Measurements from ENCODE around the gene GPR132. TPM values are rescaled to one million over a fixed set of nuclear protein-coding genes. Genes with fewer than 3 reads are reported as not detected.

GPR132 gene
- total and polyA plus RNA-seq, 2 donors (not counting 1 experiment from before 2014, with no cell fraction given), result 38.6 to 54.5 TPM

GRCh38 chr14:105011312-105011990 lies 53.8 kb downstream of the GPR132 start:
- H3K27ac ChIP-seq (ENCODE audit: low read length in 2 of 2), result no peak overlapping the region
- H3K79me2 ChIP-seq (ENCODE audit: control insufficient read depth, insufficient read depth, low read length), result peaks cover 57% of the 10 kb centered on the region
- H3K36me3 ChIP-seq (replicated peaks in 1 of 2; ENCODE audit: control extremely low read depth in 1 of 2, control insufficient read depth in 1 of 2, extremely low read depth in 1 of 2, insufficient read depth in 2 of 2, low read length in 1 of 2), result peaks cover 2 to 19% of the 10 kb centered on the region in 2 experiments
- H2AFZ ChIP-seq (ENCODE audit: insufficient read depth, low read depth, low read length, poor library complexity, severe bottlenecking), result no peak overlapping the region
- no peak overlapping the region for H3K9ac ChIP-seq (ENCODE audit: low read length)
- no peaks in the 10 kb centered on the region for H3K9me3 ChIP-seq (ENCODE audit: control extremely low read depth in 1 of 3, control insufficient read depth in 2 of 3, insufficient read depth in 1 of 3, low read length in 2 of 3)
- peaks cover 49% of the 10 kb centered on the region for H4K20me1 ChIP-seq (ENCODE audit: control insufficient read depth, insufficient read depth, low read length, poor library complexity, severe bottlenecking)
- POLR2A ChIA-PET, result interaction anchor here (0.6 kb wide), 1 partner anchor 116 kb away, joined by 5 read pairs; no protein-coding TSS in a partner anchor
- H3K4me1 ChIP-seq (ENCODE audit: control insufficient read depth in 2 of 2, insufficient read depth in 2 of 2, low read length in 2 of 2), result peaks cover 6 to 7% of the 10 kb centered on the region in 2 donors
- H3K4me2 ChIP-seq (replicated peaks; ENCODE audit: low read depth, low read length, poor library complexity, severe bottlenecking), result no peak overlapping the region
- WGBS (ENCODE audit: insufficient coverage), result 89% methylated on average over 29 of the region's 29 CpGs
- Mint-ChIP-seq H3K4me1 (peaks cover 37% of the 10 kb centered on the region), H3K9me3 (ENCODE audit: insufficient read depth) (no peaks in the 10 kb centered on the region), H3K27ac (no peak overlapping the region), H3K27me3 (no peaks in the 10 kb centered on the region), H3K4me3 (no peak overlapping the region)
- TF ChIP-seq EZH2 (IDR thresholded peaks at IDR 0.05; ENCODE audit: borderline replicate concordance, insufficient read depth, low read depth, low read length, poor library complexity, severe bottlenecking) (no peak), CTCF (IDR thresholded peaks at IDR 0.05) (no peak)
- intact Hi-C loops (cut with micrococcal nuclease), result no loop called here
- H3K4me3 ChIP-seq (ENCODE audit: control extremely low read depth in 1 of 5, extremely low read depth in 1 of 5, insufficient read depth in 1 of 5, low read depth in 2 of 5, low read length in 4 of 5), result no peak overlapping the region
- H3K27me3 ChIP-seq (replicated peaks in 1 of 4; ENCODE audit: control extremely low read depth in 1 of 4, control insufficient read depth in 3 of 4, insufficient read depth in 4 of 4, low read length in 3 of 4), result no peaks in the 10 kb centered on the region
- CTCF ChIA-PET, result interaction anchor here (0.9 to 1.4 kb wide), 5 partner anchors 12 to 72 kb away, joined by 3 to 13 read pairs (median 3); partner anchors contain the start of gene GPR132
- ATAC-seq (ENCODE audit: low read depth) (no peak), DNase-seq (no peak)

- Histone ChIP-seq H2AFZ (ENCODE audit: insufficient read depth, low read depth, low read length, poor library complexity, severe bottlenecking) (no peak overlapping the region), H3K4me1 (ENCODE audit: control insufficient read depth in 2 of 2, insufficient read depth in 2 of 2, low read length in 2 of 2) (peaks cover 6 to 7% of the 10 kb centered on the region in 2 donors), H3K36me3 (replicated peaks in 1 of 2; ENCODE audit: control extremely low read depth in 1 of 2, control insufficient read depth in 1 of 2, extremely low read depth in 1 of 2, insufficient read depth in 2 of 2, low read length in 1 of 2) (peaks cover 2 to 19% of the 10 kb centered on the region in 2 experiments), H3K9ac (ENCODE audit: low read length) (no peak overlapping the region), H3K79me2 (ENCODE audit: control insufficient read depth, insufficient read depth, low read length) (peaks cover 52% of the 10 kb centered on the region), H3K9me3 (ENCODE audit: control extremely low read depth in 1 of 3, control insufficient read depth in 2 of 3, insufficient read depth in 1 of 3, low read length in 2 of 3) (no peaks in the 10 kb centered on the region), H3K27ac (ENCODE audit: low read length in 2 of 2) (no peak overlapping the region), H4K20me1 (ENCODE audit: control insufficient read depth, insufficient read depth, low read length, poor library complexity, severe bottlenecking) (peaks cover 46% of the 10 kb centered on the region), H3K4me2 (replicated peaks; ENCODE audit: low read depth, low read length, poor library complexity, severe bottlenecking) (no peak overlapping the region), H3K4me3 (ENCODE audit: control extremely low read depth in 1 of 5, extremely low read depth in 1 of 5, insufficient read depth in 1 of 5, low read depth in 2 of 5, low read length in 4 of 5) (no peak overlapping the region), H3K27me3 (replicated peaks in 1 of 4; ENCODE audit: control extremely low read depth in 1 of 4, control insufficient read depth in 3 of 4, insufficient read depth in 4 of 4, low read length in 3 of 4) (no peaks in the 10 kb centered on the region)
- ChIA-PET CTCF (interaction anchor here (0.9 kb wide), 1 partner anchor 22 kb away, joined by 3 read pairs; no protein-coding TSS in a partner anchor), POLR2A (no interaction called here)
- no peak for TF ChIP-seq CTCF (IDR thresholded peaks at IDR 0.05)
- TF ChIP-seq EZH2 (IDR thresholded peaks at IDR 0.05; ENCODE audit: borderline replicate concordance, insufficient read depth, low read depth, low read length, poor library complexity, severe bottlenecking), result no peak
- Mint-ChIP-seq H3K4me3 (no peak overlapping the region), H3K4me1 (peaks cover 32% of the 10 kb centered on the region), H3K9me3 (ENCODE audit: insufficient read depth) (no peaks in the 10 kb centered on the region), H3K27me3 (no peaks in the 10 kb centered on the region), H3K27ac (no peak overlapping the region)
- DNase-seq (no peak), ATAC-seq (ENCODE audit: low read depth) (no peak)
- 88% methylated on average over 17 of the region's 17 CpGs for WGBS (ENCODE audit: insufficient coverage)
- intact Hi-C loops (cut with micrococcal nuclease), result no loop called here
These were observed 54.3 kb downstream of the GPR132 start for GRCh38 chr14:105010891-105011291.
